ENCODE data around the gene AHCYL2.
A peak's percentile ranks its signal among the peaks of the same experiment; 100 is the strongest.
"Not testable (repeated sequence)": the region's sequence is repeated elsewhere in the genome, so short reads cannot be mapped to it uniquely, and the experiment has no call there.

The AHCYL2 gene

DNA sequence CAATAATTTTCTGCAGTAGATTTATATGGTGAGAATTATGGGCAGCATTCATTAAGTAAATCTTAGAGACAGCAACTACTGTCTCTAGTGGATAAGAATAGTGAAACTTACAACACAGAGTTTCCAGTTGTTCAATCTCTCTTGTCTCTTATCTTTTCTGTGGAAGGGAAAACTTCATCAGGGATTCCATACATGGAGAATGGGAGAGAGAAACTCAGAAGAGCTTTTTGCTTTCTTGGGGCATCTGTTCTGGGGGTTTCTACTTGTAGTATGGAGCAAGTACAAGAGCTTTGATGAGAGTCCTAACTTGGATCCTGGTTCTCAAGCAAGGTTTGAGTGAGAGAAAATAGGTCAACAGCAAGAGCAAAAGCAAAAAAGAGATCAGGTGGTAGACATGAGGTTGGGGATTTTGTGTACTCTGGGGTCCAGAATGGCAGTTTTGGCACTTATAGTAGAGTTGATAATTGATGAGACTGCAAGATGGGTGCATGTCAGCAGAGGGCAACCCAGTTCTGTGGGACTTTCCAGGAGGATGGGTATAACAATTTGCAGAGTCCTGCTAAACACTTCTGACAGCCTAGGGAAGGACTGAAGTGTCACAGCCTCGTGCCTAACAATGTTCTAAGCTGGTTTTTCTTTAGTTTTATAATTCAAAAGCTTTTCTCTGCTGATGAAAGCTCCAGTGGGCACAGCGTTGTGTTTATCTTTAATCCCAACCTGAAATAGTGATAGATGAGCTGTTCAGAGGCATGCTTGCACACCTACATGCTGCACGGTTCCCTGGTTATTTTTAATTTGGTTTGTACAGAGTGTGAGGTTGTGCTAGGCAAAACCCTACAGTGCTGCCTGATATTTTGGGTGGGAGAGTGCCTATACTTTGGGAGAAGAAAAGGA is 177.4 kb downstream of the AHCYL2 start:
- no peak overlapping the region for H3K27ac ChIP-seq

GRCh38 chr7:129405527-129405926 is 180.7 kb downstream of the AHCYL2 start:
- no peaks in the 10 kb centered on the region for H3K9me3 ChIP-seq (ENCODE audit: severe bottlenecking)
- no peak overlapping the region for H3K27ac ChIP-seq
- peaks cover 2% of the 10 kb centered on the region; the same call in 1 of the 2 replicates for H3K36me3 ChIP-seq
- no peak overlapping the region for H3K4me3 ChIP-seq (ENCODE audit: low read depth, low read length)
- TF ChIP-seq CTCF (IDR thresholded peaks at IDR 0.05; ENCODE audit: low read depth, low read length), result no peak
- no peak for DNase-seq
- no peaks in the 10 kb centered on the region for H3K27me3 ChIP-seq (ENCODE audit: insufficient read depth, low read depth, severe bottlenecking)

More for the DNA sequence above, 177.4 kb downstream of the AHCYL2 start:
- H3K9me3 ChIP-seq (ENCODE audit: severe bottlenecking), result no peaks in the 10 kb centered on the region
- H3K36me3 ChIP-seq, result peaks cover 2% of the 10 kb centered on the region; the same call in 1 of the 2 replicates
- no peak for TF ChIP-seq CTCF (IDR thresholded peaks at IDR 0.05; ENCODE audit: low read depth, low read length)
- H3K4me3 ChIP-seq (ENCODE audit: low read depth, low read length), result no peak overlapping the region
- H3K27me3 ChIP-seq (ENCODE audit: insufficient read depth, low read depth, severe bottlenecking), result no peaks in the 10 kb centered on the region
- peak; percentile 23 for DNase-seq

DNA sequence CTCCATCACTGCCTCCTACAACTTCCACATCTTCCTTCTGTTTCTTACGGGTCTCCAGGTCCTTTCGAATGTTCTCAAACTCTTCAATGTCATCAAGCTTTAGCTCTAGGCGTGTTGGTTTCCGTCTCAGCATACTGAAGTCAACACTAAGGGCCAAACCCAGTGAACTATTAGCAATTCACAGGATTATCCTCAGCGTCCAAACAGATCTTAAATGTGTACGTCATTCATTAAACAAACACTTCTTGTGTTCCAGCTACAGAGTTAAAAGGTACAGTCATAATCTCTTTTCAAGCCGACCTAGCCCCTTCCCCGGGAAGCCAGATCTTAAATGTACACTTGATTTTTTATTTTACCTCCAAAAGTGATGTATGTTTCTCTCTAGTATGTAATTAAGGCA is 185.4 kb downstream of the AHCYL2 start:
- H3K36me3 ChIP-seq; H3K9me3 ChIP-seq (ENCODE audit: severe bottlenecking); H3K27me3 ChIP-seq (ENCODE audit: insufficient read depth, low read depth, severe bottlenecking); H3K27ac ChIP-seq; DNase-seq; H3K4me3 ChIP-seq (ENCODE audit: low read depth, low read length): not testable (repeated sequence)

GRCh38 chr7:129412501-129412900 is 187.7 kb downstream of the AHCYL2 start:
- Histone ChIP-seq H3K9me3 (ENCODE audit: severe bottlenecking) (no peaks in the 10 kb centered on the region), H3K27ac (no peak overlapping the region), H3K4me3 (ENCODE audit: low read depth, low read length) (no peak overlapping the region), H3K27me3 (ENCODE audit: insufficient read depth, low read depth, severe bottlenecking) (no peaks in the 10 kb centered on the region), H3K36me3 (no peaks in the 10 kb centered on the region)
- DNase-seq, result no peak
- TF ChIP-seq CTCF (IDR thresholded peaks at IDR 0.05; ENCODE audit: low read depth, low read length), result no peak

DNA sequence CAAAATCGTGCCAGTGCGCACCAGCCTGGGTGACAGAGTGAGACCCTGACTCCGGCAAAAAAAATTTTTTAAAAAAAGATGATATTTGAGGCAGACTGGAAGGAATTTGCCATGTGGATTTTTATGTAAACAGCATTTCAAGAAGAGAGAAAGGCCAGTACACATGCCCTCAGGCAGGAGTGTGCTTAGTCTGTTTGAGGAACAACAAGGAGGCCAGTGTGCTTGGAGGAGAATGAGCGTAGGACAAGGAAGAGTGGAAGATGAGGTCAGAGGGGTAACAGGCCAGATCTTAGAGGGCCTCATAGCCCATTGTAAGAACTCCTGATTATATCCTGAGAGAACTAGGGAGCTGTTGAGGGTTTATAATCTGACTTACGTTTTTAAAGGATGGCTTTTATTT is 192.2 kb downstream of the AHCYL2 start:
- Histone ChIP-seq H3K27me3 (ENCODE audit: insufficient read depth, low read depth, severe bottlenecking) (no peaks in the 10 kb centered on the region), H3K9me3 (ENCODE audit: severe bottlenecking) (no peaks in the 10 kb centered on the region), H3K27ac (no peak overlapping the region), H3K36me3 (no peaks in the 10 kb centered on the region), H3K4me3 (ENCODE audit: low read depth, low read length) (no peak overlapping the region)
- no peak for DNase-seq
- TF ChIP-seq CTCF (IDR thresholded peaks at IDR 0.05; ENCODE audit: low read depth, low read length), result no peak

DNA sequence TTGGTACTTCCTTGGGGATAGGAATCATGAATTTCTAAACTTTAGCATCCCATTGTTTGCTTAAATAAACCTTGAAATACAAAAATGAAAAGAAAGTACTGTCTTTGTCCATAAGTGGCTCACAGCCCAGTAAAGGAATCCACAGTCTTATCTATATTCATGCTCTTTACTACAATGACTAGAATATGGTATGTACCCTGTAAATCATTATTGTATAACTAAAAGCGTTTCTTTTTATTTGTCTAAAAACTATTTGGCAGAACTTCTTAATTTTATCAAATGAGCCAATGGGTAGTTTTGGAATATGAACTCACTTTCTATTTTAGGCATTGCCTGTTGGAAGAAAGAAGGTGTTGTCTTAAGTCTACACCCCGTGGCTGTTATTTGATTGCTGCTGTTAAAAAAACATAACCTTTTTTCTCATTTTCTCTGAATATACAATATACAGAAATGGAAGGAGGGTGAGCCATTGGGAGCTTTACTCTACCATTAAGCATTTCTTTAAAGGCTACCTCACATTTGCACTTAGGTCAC is 197.0 kb downstream of the AHCYL2 start:
- no peak for TF ChIP-seq CTCF (IDR thresholded peaks at IDR 0.05; ENCODE audit: low read depth, low read length)
- Histone ChIP-seq H3K27me3 (ENCODE audit: insufficient read depth, low read depth, severe bottlenecking) (no peaks in the 10 kb centered on the region), H3K27ac (no peak overlapping the region), H3K4me3 (ENCODE audit: low read depth, low read length) (no peak overlapping the region), H3K9me3 (ENCODE audit: severe bottlenecking) (no peaks in the 10 kb centered on the region), H3K36me3 (no peaks in the 10 kb centered on the region)
- no peak for DNase-seq
